AG10803 (cell line): ENCODE results near the gene MSI1.

Source experiments
- DNase-seq: peaks from one replicate; pipeline ENCODE4 v3.0.0; 2010; ENCODE audit warnings: low read depth
- H3K4me3 ChIP-seq: 2 replicates; pipeline ENCODE4 v1.5.1; 2011; ENCODE audit warnings: mild to moderate bottlenecking, low read length, control low read depth
- CTCF ChIP-seq: conservative IDR thresholded peaks from 2 replicates; pipeline ENCODE4 v1.5.1; 2011; ENCODE audit warnings: mild to moderate bottlenecking, low read length, control low read depth, inconsistent platforms

MSI1 gene

GRCh38 chr12:120363274-120363855 is 5.6 kb downstream of the MSI1 start:
- H3K4me3 ChIP-seq: no peak overlapping the region
- no peak for TF ChIP-seq CTCF
- no peak for DNase-seq

GRCh38 chr12:120362516-120363273 is 6.3 kb downstream of the MSI1 start:
- no peak for DNase-seq
- TF ChIP-seq CTCF: no peak
- H3K4me3 ChIP-seq: no peak overlapping the region

GRCh38 chr12:120361506-120362208 is 7.3 kb downstream of the MSI1 start:
- no peak for TF ChIP-seq CTCF
- DNase-seq: peak; percentile 51
- H3K4me3 ChIP-seq: peak overlapping the region; percentile 17

- no peak for DNase-seq
- TF ChIP-seq CTCF: no peak
- H3K4me3 ChIP-seq: no peak overlapping the region
Measured at GRCh38 chr12:120359128-120359527, 9.8 kb downstream of the MSI1 start.

GRCh38 chr12:120358412-120359100 is 10.4 kb downstream of the MSI1 start:
- no peak overlapping the region for H3K4me3 ChIP-seq
- no peak for TF ChIP-seq CTCF
- no peak for DNase-seq

GRCh38 chr12:120357104-120357503 is 11.9 kb downstream of the MSI1 start:
- DNase-seq: no peak
- H3K4me3 ChIP-seq: no peak overlapping the region
- TF ChIP-seq CTCF: no peak
